CD14-positive monocyte (primary cell): ENCODE results near the gene TBX10. TPM values are rescaled to one million over a fixed set of nuclear protein-coding genes. Genes with fewer than 3 reads are reported as not detected.

ENCODE experiments used
- DNase-seq, 3 donors: peaks; one replicate each; pipeline ENCODE4 v3.0.0-alpha.2; 2011 to 2022
- H2AFZ ChIP-seq: 2 replicates; pipeline ENCODE4 v1.6.0; 2012; ENCODE audit warnings: mild to moderate bottlenecking, low read depth, low read length, inconsistent platforms; ENCODE audit not compliant: insufficient read depth, poor library complexity, severe bottlenecking
- H3K27ac ChIP-seq, 2 donors: 1 replicate in 1 of 2; 2 replicates in 1 of 2; pipeline ENCODE4 v1.5.1; 2012 to 2013; ENCODE audit warnings: low read length in 2 of 2, control low read depth in 1 of 2, inconsistent platforms in 1 of 2, low read depth in 1 of 2, mild to moderate bottlenecking in 1 of 2
- H3K27me3 ChIP-seq, 2 donors: one replicate each; pipeline versions ENCODE4 v1.6.0 to v1.6.1; 2011 to 2013; ENCODE audit warnings: low read length in 2 of 2; ENCODE audit not compliant: control insufficient read depth in 2 of 2, insufficient read depth in 2 of 2
- H3K36me3 ChIP-seq, 2 donors: replicated peaks in 1 of 2; 1 replicate in 1 of 2; 2 replicates in 1 of 2; pipeline versions ENCODE4 v1.5.1 to v1.6.1; 2012 to 2013; ENCODE audit warnings: low read length in 2 of 2, control low read depth in 1 of 2, inconsistent platforms in 1 of 2, mild to moderate bottlenecking in 1 of 2; ENCODE audit not compliant: insufficient read depth in 2 of 2, control insufficient read depth in 1 of 2
- H3K4me1 ChIP-seq, 2 donors: 1 replicate in 1 of 2; 2 replicates in 1 of 2; pipeline versions ENCODE4 v1.5.1 to v1.6.1; 2012 to 2013; ENCODE audit warnings: low read length in 2 of 2, control low read depth in 1 of 2, inconsistent platforms in 1 of 2, mild to moderate bottlenecking in 1 of 2, moderate library complexity in 1 of 2; ENCODE audit not compliant: insufficient read depth in 2 of 2, control insufficient read depth in 1 of 2
- H3K4me2 ChIP-seq: replicated peaks from 2 replicates; pipeline ENCODE3; 2012; ENCODE audit warnings: low read length, moderate library complexity, mild to moderate bottlenecking; ENCODE audit not compliant: poor library complexity, severe bottlenecking; ENCODE audit errors: extremely low read depth
- H3K4me3 ChIP-seq, 3 experiments: fragments of 200-600 bp in 1 of 3; sonication (generic) in 1 of 3; replicated peaks in 1 of 3; 1 replicate in 2 of 3; 2 replicates in 1 of 3; pipeline ENCODE4 v1.5.1; 2011 to 2013; ENCODE audit warnings: low read length in 3 of 3, mild to moderate bottlenecking in 3 of 3, control low read depth in 2 of 3, low read depth in 2 of 3, inconsistent platforms in 1 of 3, moderate library complexity in 1 of 3
- H3K79me2 ChIP-seq: 2 replicates; pipeline ENCODE4 v1.6.0; 2012; ENCODE audit warnings: mild to moderate bottlenecking, control low read depth, inconsistent platforms, low read length, moderate library complexity; ENCODE audit not compliant: insufficient read depth
- H3K9ac ChIP-seq: 2 replicates; pipeline ENCODE4 v1.6.0; 2017; ENCODE audit warnings: low read length, mild to moderate bottlenecking; ENCODE audit not compliant: insufficient read depth, poor library complexity, severe bottlenecking
- H3K9me3 ChIP-seq, 2 donors: replicated peaks in 1 of 2; 1 replicate in 1 of 2; 2 replicates in 1 of 2; pipeline versions ENCODE4 v1.5.1 to v1.6.1; 2012 to 2013; ENCODE audit warnings: low read length in 2 of 2, control low read depth in 1 of 2; ENCODE audit not compliant: control insufficient read depth in 1 of 2, insufficient read depth in 1 of 2
- H4K20me1 ChIP-seq: 2 replicates; pipeline ENCODE4 v1.6.0; 2012; ENCODE audit warnings: mild to moderate bottlenecking, low read length, control low read depth, moderate library complexity; ENCODE audit not compliant: insufficient read depth
- H3K27ac Mint-ChIP-seq, 7 donors: one replicate each; pipeline ENCODE4 v1.8.0; 2020; ENCODE audit warnings: mild to moderate bottlenecking in 7 of 7, mixed read lengths in 7 of 7, moderate library complexity in 6 of 7, inconsistent platforms in 2 of 7
- H3K27me3 Mint-ChIP-seq, 3 donors: one replicate each; pipeline ENCODE4 v1.8.0; 2021 to 2022; ENCODE audit warnings: low read depth in 3 of 3, mild to moderate bottlenecking in 3 of 3, mixed read lengths in 3 of 3, moderate library complexity in 3 of 3, inconsistent platforms in 1 of 3
- H3K36me3 Mint-ChIP-seq, 2 donors: one replicate each; pipeline ENCODE4 v1.8.0; 2020; ENCODE audit warnings: mixed read lengths in 2 of 2, inconsistent platforms in 1 of 2, mild to moderate bottlenecking in 1 of 2
- H3K4me1 Mint-ChIP-seq: one replicate; pipeline ENCODE4 v1.8.0; 2020; ENCODE audit warnings: mild to moderate bottlenecking, mixed read lengths
- H3K4me3 Mint-ChIP-seq, 2 donors: one replicate each; pipeline ENCODE4 v1.8.0; 2020; ENCODE audit warnings: mild to moderate bottlenecking in 2 of 2, mixed read lengths in 2 of 2, moderate library complexity in 1 of 2
- H3K9me3 Mint-ChIP-seq, 7 donors: one replicate each; pipeline ENCODE4 v1.8.0; 2020 to 2022; ENCODE audit warnings: mixed read lengths in 7 of 7, mild to moderate bottlenecking in 6 of 7, moderate library complexity in 6 of 7, inconsistent platforms in 2 of 7
- WGBS: methylation state at CpG from one replicate; pipeline ENCODE4 v1.1.5; 2013; ENCODE audit warnings: missing lambda C conversion rate; ENCODE audit not compliant: insufficient coverage; 5-methylcytosine and 5-hydroxymethylcytosine counted together
- intact Hi-C, 2 donors: fragments of 100-400 bp; cut with micrococcal nuclease; formaldehyde crosslinking; loops; one replicate each; pipeline versions ENCODE4 v1.15.0 to v1.15.1; 2023
- polyA plus RNA-seq, 3 donors: library from polyadenylated mRNA; depleted of rRNA in 1 of 3; unstranded in 2 of 3; stranded (reverse) in 1 of 3; fragments of 300-500 nt in 2 of 3; fragments of >200 nt in 1 of 3; fragmentation: Illumina TruSeq in 2 of 3; gene quantifications; 1 replicate in 2 of 3; 2 replicates in 1 of 3; pipeline ENCODE4 v1.2.3, GENCODE V29; 2012 to 2021
- TF ChIP-seq, protein P1 (sequence below): fragments of 200-600 bp; IDR thresholded peaks from one replicate; pipeline ENCODE4 v1.8.0; 2022; ENCODE audit warnings: antibody characterized with exemption, mild to moderate bottlenecking

Gene TBX10
- polyA plus RNA-seq, 3 donors, result not detected

DNA sequence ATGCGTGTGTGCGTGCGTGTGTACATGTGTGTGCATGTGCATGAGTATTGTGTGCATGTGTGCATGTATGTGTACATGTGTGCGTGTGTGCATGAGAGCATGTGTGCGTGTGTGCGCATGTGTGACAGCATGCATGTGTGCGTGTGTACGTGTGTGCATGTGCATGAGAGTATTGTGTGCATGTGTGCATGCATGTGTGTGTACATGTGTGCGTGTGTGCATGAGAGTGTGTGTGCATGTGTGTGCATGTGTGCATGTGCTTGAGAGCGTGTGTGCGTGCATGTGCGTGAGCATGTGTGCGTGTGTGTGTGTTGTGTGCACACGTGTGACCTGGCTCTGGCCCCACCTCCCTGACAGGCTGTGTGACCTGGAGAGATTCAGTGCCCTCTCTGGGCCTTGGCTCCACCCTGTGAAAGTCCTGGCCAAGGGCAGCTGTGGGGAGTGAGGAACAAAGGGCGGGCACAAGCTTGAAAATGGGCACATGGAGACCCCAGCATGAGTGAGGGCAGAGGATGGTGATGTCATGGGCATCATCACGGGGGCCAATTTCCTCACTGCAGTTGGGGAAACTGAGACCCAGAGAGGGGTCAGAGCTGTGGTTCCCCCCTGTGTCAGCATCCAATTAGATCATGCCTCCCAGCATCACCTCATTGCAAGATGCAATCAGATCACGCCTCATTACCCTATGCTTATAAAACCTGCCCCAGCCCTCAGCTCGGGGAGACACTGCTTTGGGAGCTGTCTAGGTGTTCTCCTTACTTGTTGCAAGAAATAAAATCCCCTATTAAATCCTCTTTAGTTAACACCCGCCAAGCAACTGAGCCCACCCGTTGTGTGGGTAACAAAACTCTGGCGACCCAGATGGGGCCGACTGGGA, 10.3 kb upstream of the TBX10 start:
- 66% methylated on average over 21 of the region's 22 CpGs for WGBS
- peaks cover 0 to 9% (median 4%) of the 10 kb centered on the region in 7 donors for H3K9me3 Mint-ChIP-seq
- peak overlapping the region; percentile 67 for H3K9ac ChIP-seq

More for the DNA sequence above, 10.3 kb upstream of the TBX10 start:
- Mint-ChIP-seq H3K4me1 (peaks cover 45% of the 10 kb centered on the region), H3K4me3 (peak overlapping the region; percentile 85 to 94), H3K27me3 (peaks cover 15 to 33% (median 29%) of the 10 kb centered on the region in 3 donors), H3K36me3 (no peaks in the 10 kb centered on the region), H3K27ac (peak overlapping the region in 4 of 7 donors; percentile 20 to 86 (median 38))
- H3K4me3 ChIP-seq, result peak overlapping the region; percentile 45 to 82 (median 45)
- H3K4me2 ChIP-seq, result peak overlapping the region; percentile 75
- TF ChIP-seq, protein P1, sequence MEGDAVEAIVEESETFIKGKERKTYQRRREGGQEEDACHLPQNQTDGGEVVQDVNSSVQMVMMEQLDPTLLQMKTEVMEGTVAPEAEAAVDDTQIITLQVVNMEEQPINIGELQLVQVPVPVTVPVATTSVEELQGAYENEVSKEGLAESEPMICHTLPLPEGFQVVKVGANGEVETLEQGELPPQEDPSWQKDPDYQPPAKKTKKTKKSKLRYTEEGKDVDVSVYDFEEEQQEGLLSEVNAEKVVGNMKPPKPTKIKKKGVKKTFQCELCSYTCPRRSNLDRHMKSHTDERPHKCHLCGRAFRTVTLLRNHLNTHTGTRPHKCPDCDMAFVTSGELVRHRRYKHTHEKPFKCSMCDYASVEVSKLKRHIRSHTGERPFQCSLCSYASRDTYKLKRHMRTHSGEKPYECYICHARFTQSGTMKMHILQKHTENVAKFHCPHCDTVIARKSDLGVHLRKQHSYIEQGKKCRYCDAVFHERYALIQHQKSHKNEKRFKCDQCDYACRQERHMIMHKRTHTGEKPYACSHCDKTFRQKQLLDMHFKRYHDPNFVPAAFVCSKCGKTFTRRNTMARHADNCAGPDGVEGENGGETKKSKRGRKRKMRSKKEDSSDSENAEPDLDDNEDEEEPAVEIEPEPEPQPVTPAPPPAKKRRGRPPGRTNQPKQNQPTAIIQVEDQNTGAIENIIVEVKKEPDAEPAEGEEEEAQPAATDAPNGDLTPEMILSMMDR, result no peak
- H2AFZ ChIP-seq, result peak overlapping the region; percentile 79
- DNase-seq, result no peak
- no peaks in the 10 kb centered on the region for H4K20me1 ChIP-seq
- H3K79me2 ChIP-seq, result no peaks in the 10 kb centered on the region
- intact Hi-C loops, result no loop called here
- peaks cover 41 to 50% of the 10 kb centered on the region in 2 donors for H3K4me1 ChIP-seq
- H3K27me3 ChIP-seq, result peaks cover 0 to 20% of the 10 kb centered on the region in 2 donors
- H3K9me3 ChIP-seq, result peaks cover 0 to 4% of the 10 kb centered on the region in 2 donors
- H3K36me3 ChIP-seq, result no peaks in the 10 kb centered on the region
- H3K27ac ChIP-seq, result no peak overlapping the region
